PC-3 (cell line): ENCODE data around the gene CACNG5. TPM values are rescaled to one million over a fixed set of nuclear protein-coding genes. Genes with fewer than 3 reads are reported as not detected.
A peak's percentile ranks its signal among the peaks of the same experiment; 100 is the strongest.

Experiments used
- ATAC-seq: fragments of 200-7000 bp; cut with Tn5 transposase; 2 replicates; pipeline ENCODE4 v1.9.1; 2020; ENCODE audit warnings: mild to moderate bottlenecking, moderate library complexity
- BruUV-seq: library from RNA; stranded (reverse); fragments of 400-500 nt; replicated peaks from 2 replicates; lab custom pipeline; 2021; lab: Mats Ljungman, UMichigan
- CTCF ChIA-PET: fragments of 300-600 bp; sonication (Branson Sonifier 250); formaldehyde crosslinking; loops from one replicate; lab custom pipeline; 2022; ENCODE audit warnings: antibody characterized with exemption; lab: Charles Lee
- POLR2A ChIA-PET: fragments of 300-600 bp; sonication (Branson Sonifier 250); formaldehyde crosslinking; loops from one replicate; lab custom pipeline; 2022; ENCODE audit warnings: antibody characterized with exemption; ENCODE audit not compliant: unreplicated experiment; lab: Charles Lee
- DNase-seq: peaks from one replicate; pipeline ENCODE4 v3.0.0-alpha.2; 2015
- H2AFZ ChIP-seq: fragments of 300-600 bp; sonication (generic); 2 replicates; pipeline ENCODE4 v1.6.0; 2016; ENCODE audit warnings: antibody characterized with exemption, low read length
- H3F3A ChIP-seq: fragments of 300-600 bp; sonication (generic); one replicate; pipeline ENCODE4 v1.6.0; 2017; ENCODE audit warnings: antibody characterized with exemption, low read length, control low read depth, mild to moderate bottlenecking; ENCODE audit not compliant: unreplicated experiment
- H3K27ac ChIP-seq: fragments of 300-600 bp; sonication (generic); 2 replicates; pipeline ENCODE4 v1.5.1; 2016; ENCODE audit warnings: mild to moderate bottlenecking, low read length
- H3K27me3 ChIP-seq: fragments of 300-600 bp; sonication (generic); 2 replicates; pipeline ENCODE4 v1.6.1; 2016; ENCODE audit warnings: low read length, mixed read lengths
- H3K36me3 ChIP-seq: fragments of 300-600 bp; sonication (generic); 2 replicates; pipeline ENCODE4 v1.6.1; 2016; ENCODE audit warnings: low read depth, mixed run types, low read length, mixed read lengths
- H3K4me1 ChIP-seq: fragments of 300-600 bp; sonication (generic); 2 replicates; pipeline ENCODE4 v1.5.1; 2016; ENCODE audit warnings: low read length; ENCODE audit not compliant: insufficient read depth
- H3K4me2 ChIP-seq: fragments of 300-600 bp; sonication (generic); 2 replicates; pipeline ENCODE4 v1.6.0; 2016; ENCODE audit warnings: low read length
- H3K4me3 ChIP-seq: fragments of 300-600 bp; sonication (generic); 2 replicates; pipeline ENCODE4 v1.5.1; 2016; ENCODE audit warnings: mild to moderate bottlenecking, low read length, mixed read lengths
- H3K79me2 ChIP-seq: fragments of 300-600 bp; sonication (generic); 2 replicates; pipeline ENCODE4 v1.6.1; 2017; ENCODE audit warnings: low read length, mixed read lengths
- H3K9ac ChIP-seq: fragments of 300-600 bp; sonication (generic); 2 replicates; pipeline ENCODE4 v1.6.0; 2016; ENCODE audit warnings: mild to moderate bottlenecking, low read length
- H3K9me2 ChIP-seq: fragments of 300-600 bp; sonication (generic); replicated peaks from 2 replicates; pipeline ENCODE4 v1.6.1; 2016; ENCODE audit warnings: mixed run types, low read length, mixed read lengths
- H3K9me3 ChIP-seq: fragments of 300-600 bp; sonication (generic); 2 replicates; pipeline ENCODE4 v1.6.1; 2016; ENCODE audit warnings: low read length, mixed read lengths
- H4K20me1 ChIP-seq: fragments of 300-600 bp; sonication (generic); 2 replicates; pipeline ENCODE4 v1.6.1; 2016; ENCODE audit warnings: low read length, mixed read lengths
- EZH2 ChIP-seq: fragments of 300-600 bp; sonication (generic); IDR thresholded peaks from one replicate; pipeline ENCODE4 v1.6.1; 2017; ENCODE audit warnings: antibody characterized with exemption, mild to moderate bottlenecking, low read length; ENCODE audit not compliant: unreplicated experiment
- EZH2phosphoT487 ChIP-seq: fragments of 300-600 bp; sonication (generic); IDR thresholded peaks from 2 replicates; pipeline ENCODE4 v1.6.1; 2018; ENCODE audit warnings: mild to moderate bottlenecking, antibody characterized with exemption, low read length, borderline replicate concordance
- intact Hi-C: fragments of 100-400 bp; cut with micrococcal nuclease; formaldehyde crosslinking; loops from 2 replicates; pipeline ENCODE4 v1.9.0; 2023
- total RNA-seq: library from RNA; depleted of rRNA; stranded (reverse); fragments of >200 nt; gene quantifications from 2 replicates; pipeline ENCODE4 v1.2.3, GENCODE V29; 2014
- TF ChIP-seq, protein P1 (sequence below): fragments of 300-600 bp; sonication (generic); conservative IDR thresholded peaks from 2 replicates; pipeline ENCODE4 v1.5.1; 2017; ENCODE audit warnings: antibody characterized with exemption, low read depth, mild to moderate bottlenecking, low read length

Gene CACNG5
- total RNA-seq, 1 experiment from 2014 or later, result not detected

DNA sequence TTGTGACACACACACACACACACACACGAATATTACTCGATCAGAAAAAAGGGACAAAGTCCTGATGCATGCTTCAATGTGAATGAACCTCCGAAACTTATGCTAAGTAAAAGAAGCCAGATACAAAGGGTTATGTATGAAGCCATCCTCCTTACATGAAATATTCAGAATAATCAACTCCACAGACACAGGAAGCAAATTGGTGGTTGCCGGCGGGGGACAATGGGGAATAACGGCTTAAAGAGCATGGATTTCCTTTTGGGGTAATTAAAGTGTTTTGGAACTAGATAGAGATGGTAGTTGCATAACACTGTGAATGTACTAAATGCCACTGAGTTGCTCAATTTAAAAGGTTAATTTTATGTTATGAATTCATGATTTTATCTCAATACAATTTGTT is 8.1 kb upstream of the CACNG5 start:
- TF ChIP-seq EZH2 (no peak), EZH2phosphoT487 (no peak)
- TF ChIP-seq, protein P1, sequence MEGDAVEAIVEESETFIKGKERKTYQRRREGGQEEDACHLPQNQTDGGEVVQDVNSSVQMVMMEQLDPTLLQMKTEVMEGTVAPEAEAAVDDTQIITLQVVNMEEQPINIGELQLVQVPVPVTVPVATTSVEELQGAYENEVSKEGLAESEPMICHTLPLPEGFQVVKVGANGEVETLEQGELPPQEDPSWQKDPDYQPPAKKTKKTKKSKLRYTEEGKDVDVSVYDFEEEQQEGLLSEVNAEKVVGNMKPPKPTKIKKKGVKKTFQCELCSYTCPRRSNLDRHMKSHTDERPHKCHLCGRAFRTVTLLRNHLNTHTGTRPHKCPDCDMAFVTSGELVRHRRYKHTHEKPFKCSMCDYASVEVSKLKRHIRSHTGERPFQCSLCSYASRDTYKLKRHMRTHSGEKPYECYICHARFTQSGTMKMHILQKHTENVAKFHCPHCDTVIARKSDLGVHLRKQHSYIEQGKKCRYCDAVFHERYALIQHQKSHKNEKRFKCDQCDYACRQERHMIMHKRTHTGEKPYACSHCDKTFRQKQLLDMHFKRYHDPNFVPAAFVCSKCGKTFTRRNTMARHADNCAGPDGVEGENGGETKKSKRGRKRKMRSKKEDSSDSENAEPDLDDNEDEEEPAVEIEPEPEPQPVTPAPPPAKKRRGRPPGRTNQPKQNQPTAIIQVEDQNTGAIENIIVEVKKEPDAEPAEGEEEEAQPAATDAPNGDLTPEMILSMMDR, result no peak
- no peak for DNase-seq
- Histone ChIP-seq H3K27ac (no peak overlapping the region), H3K9ac (no peak overlapping the region), H3K36me3 (no peaks in the 10 kb centered on the region), H3K4me2 (no peak overlapping the region), H3K79me2 (no peaks in the 10 kb centered on the region), H3F3A (no peaks in the 10 kb centered on the region), H3K27me3 (peaks cover 42% of the 10 kb centered on the region), H3K9me3 (no peaks in the 10 kb centered on the region), H3K4me3 (no peak overlapping the region), H4K20me1 (no peaks in the 10 kb centered on the region), H2AFZ (no peak overlapping the region), H3K4me1 (no peaks in the 10 kb centered on the region), H3K9me2 (no peaks in the 10 kb centered on the region)
- ChIA-PET POLR2A (no interaction called here), CTCF (no interaction called here)
- intact Hi-C loops, result no loop called here
- no peak for ATAC-seq
- BruUV-seq, result no TSS peak

DNA sequence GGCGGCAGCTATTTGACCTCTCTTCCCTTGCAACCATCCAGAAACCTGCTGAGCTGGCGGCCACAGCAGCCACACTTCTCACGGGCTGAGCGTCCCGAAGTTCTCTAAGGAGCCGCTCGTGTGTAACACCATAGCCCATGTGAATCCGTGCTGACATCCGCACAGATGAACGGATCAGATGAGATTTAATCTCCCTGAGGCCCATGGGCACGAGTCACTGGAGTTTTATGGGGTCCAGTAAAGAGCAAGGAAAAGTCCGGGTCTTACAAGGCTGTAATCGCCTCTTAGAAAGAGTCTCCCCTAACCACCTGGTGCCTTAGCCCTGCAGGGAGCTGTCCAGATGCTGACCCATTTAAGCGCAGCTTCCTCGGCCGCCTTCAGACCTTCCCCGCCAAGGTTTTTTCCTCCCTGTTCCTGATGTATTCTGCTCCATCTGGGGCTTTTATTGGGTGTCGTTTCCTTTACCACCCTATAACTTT is 5.5 kb upstream of the CACNG5 start:
- POLR2A ChIA-PET, result no interaction called here
- no peaks in the 10 kb centered on the region for H3K9me2 ChIP-seq
- H3K4me3 ChIP-seq, result no peak overlapping the region
- TF ChIP-seq EZH2phosphoT487 (no peak), EZH2 (no peak)
- TF ChIP-seq, protein P1, result no peak
- H3K9ac ChIP-seq, result no peak overlapping the region
- no peaks in the 10 kb centered on the region for H3K4me1 ChIP-seq
- H4K20me1 ChIP-seq, result no peaks in the 10 kb centered on the region
- H3K27ac ChIP-seq, result no peak overlapping the region
- H3K36me3 ChIP-seq, result no peaks in the 10 kb centered on the region
- H3K79me2 ChIP-seq, result no peaks in the 10 kb centered on the region
- ATAC-seq (peak; percentile 99), DNase-seq (peak; percentile 77)
- H3K9me3 ChIP-seq, result no peaks in the 10 kb centered on the region
- H2AFZ ChIP-seq, result no peak overlapping the region
- CTCF ChIA-PET, result no interaction called here
- BruUV-seq, result no TSS peak
- peaks cover 30% of the 10 kb centered on the region for H3K27me3 ChIP-seq
- no peaks in the 10 kb centered on the region for H3F3A ChIP-seq
- H3K4me2 ChIP-seq, result no peak overlapping the region
- intact Hi-C loops, result no loop called here

DNA sequence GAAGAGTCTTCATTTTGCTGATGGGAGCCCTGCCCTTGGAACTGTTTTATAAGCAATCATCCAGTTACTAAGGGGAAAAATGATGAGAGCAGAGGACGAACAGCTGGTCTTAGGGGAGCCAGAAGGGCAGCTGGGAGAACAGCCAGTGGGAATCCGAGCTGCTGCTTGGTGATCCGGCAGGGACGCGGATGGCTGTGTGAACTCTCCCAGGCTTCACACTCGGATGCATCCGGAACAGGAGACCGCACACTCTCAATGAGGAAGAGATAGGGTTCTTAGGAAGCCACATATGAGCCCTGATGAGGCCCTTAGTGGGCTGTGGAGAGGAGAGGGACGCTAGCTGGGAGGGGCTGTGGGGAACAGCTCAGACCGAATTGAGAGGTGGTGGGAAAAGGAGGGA is 5.0 kb upstream of the CACNG5 start:
- no peak overlapping the region for H3K4me3 ChIP-seq
- H3K9ac ChIP-seq, result no peak overlapping the region
- H3K4me1 ChIP-seq, result no peaks in the 10 kb centered on the region
- no peak overlapping the region for H3K27ac ChIP-seq
- no peaks in the 10 kb centered on the region for H3K36me3 ChIP-seq
- H3K4me2 ChIP-seq, result no peak overlapping the region
- ATAC-seq, result no peak; the same call in 1 of the 2 replicates
- no peak for DNase-seq
- H4K20me1 ChIP-seq, result no peaks in the 10 kb centered on the region
- CTCF ChIA-PET, result no interaction called here
- TF ChIP-seq EZH2phosphoT487 (no peak), EZH2 (no peak)
- TF ChIP-seq, protein P1, result no peak
- H3K9me2 ChIP-seq, result no peaks in the 10 kb centered on the region
- H3K27me3 ChIP-seq, result peaks cover 26% of the 10 kb centered on the region
- no peak overlapping the region for H2AFZ ChIP-seq
- no TSS peak for BruUV-seq
- no peaks in the 10 kb centered on the region for H3F3A ChIP-seq
- intact Hi-C loops, result no loop called here
- no peaks in the 10 kb centered on the region for H3K9me3 ChIP-seq
- POLR2A ChIA-PET, result no interaction called here
- H3K79me2 ChIP-seq, result no peaks in the 10 kb centered on the region
